GM12801 (cell line): ENCODE data around the gene ARMC9.

Experiments
- TF ChIP-seq, protein P1 (sequence below): IDR thresholded peaks from one replicate; pipeline ENCODE4 v1.5.1; 2011; ENCODE audit warnings: control low read depth; ENCODE audit not compliant: insufficient read length; ENCODE audit errors: extremely low read depth

Gene ARMC9

GRCh38 chr2:231339316-231339715 is 140.9 kb downstream of the ARMC9 start:
- TF ChIP-seq, protein P1, sequence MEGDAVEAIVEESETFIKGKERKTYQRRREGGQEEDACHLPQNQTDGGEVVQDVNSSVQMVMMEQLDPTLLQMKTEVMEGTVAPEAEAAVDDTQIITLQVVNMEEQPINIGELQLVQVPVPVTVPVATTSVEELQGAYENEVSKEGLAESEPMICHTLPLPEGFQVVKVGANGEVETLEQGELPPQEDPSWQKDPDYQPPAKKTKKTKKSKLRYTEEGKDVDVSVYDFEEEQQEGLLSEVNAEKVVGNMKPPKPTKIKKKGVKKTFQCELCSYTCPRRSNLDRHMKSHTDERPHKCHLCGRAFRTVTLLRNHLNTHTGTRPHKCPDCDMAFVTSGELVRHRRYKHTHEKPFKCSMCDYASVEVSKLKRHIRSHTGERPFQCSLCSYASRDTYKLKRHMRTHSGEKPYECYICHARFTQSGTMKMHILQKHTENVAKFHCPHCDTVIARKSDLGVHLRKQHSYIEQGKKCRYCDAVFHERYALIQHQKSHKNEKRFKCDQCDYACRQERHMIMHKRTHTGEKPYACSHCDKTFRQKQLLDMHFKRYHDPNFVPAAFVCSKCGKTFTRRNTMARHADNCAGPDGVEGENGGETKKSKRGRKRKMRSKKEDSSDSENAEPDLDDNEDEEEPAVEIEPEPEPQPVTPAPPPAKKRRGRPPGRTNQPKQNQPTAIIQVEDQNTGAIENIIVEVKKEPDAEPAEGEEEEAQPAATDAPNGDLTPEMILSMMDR: no peak

DNA sequence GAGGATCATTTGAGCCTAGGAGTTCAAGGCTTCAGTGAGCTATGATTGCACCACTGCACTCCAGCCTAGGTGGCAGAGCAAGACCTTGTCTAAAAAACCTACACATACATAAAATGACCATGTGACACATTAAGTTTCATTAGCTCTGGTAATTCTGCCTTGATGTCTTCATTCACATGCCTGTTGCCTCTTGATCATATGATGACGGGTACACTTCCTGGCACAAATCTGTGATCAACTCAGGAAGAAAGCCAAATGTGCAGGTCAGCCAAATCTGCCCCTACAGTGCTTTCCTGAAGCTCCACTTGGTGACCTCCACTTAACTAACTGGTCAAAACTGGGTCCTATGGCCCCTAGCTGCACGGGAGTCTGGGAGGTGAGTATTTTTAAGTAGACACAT is 142.7 kb downstream of the ARMC9 start:
- TF ChIP-seq, protein P1: no peak

GRCh38 chr2:231342061-231342711 is 143.8 kb downstream of the ARMC9 start:
- TF ChIP-seq, protein P1: no peak

- TF ChIP-seq, protein P1: no peak
Observed at GRCh38 chr2:231343006-231343710, 144.7 kb downstream of the ARMC9 start.

DNA sequence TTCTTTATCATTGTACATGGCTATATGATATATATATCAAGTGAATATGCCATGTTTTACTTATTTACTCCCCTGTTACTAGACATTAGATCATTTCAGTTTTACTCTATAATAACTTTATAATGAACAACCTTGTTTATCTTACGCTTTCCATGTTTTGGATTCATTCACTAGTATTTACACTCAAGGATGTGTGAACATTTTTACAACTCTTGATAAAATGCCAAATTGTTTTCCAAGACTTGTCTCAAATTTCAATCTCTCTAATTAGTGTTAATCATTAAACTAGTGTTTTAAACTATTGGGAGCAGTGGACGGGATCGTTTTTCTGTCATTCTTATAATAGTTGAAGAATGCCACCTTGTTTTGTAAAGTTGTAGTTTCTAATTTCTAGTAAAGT is 145.6 kb downstream of the ARMC9 start:
- TF ChIP-seq, protein P1: no peak

GRCh38 chr2:231344851-231345250 is 146.4 kb downstream of the ARMC9 start:
- TF ChIP-seq, protein P1: no peak

GRCh38 chr2:231347081-231347480 is 148.7 kb downstream of the ARMC9 start:
- TF ChIP-seq, protein P1: no peak
